K562 (cell line): ENCODE results near the gene C11orf54. TPM values are rescaled to one million over a fixed set of nuclear protein-coding genes. Genes with fewer than 3 reads are reported as not detected.

Source experiments
- ATAC-seq: fragments of 200-7000 bp; cut with Tn5 transposase; 3 replicates; pipeline ENCODE4 v1.9.1; 2020; ENCODE audit warnings: moderate library complexity
- BruUV-seq: library from RNA; stranded (reverse); fragments of 400-500 nt; replicated peaks from 2 replicates; lab custom pipeline; 2021; lab: Mats Ljungman, UMichigan
- CTCF ChIA-PET: fragments of 300-600 bp; formaldehyde crosslinking; extraction: SDS; loops from one replicate; lab custom pipeline; 2021; ENCODE audit warnings: low intra/inter-chr PET ratio; lab: Yijun Ruan, JAX
- POLR2A ChIA-PET: fragments of 300-600, 350-650 bp; sonication (Branson Sonifier 250); formaldehyde crosslinking; extraction: SDS; loops from one replicate; lab custom pipeline; 2021; ENCODE audit warnings: antibody characterized with exemption, inconsistent platforms; lab: Yijun Ruan, JAX
- DNase-seq, 4 experiments: peaks; one replicate each; pipeline versions ENCODE4 v3.0.0 to v3.0.0-alpha.2; 2011 to 2018; ENCODE audit warnings: low spot score in 3 of 4, mixed read lengths in 3 of 4; ENCODE audit errors: extremely low read depth in 1 of 4
- FAIRE-seq: peaks from 2 replicates; lab custom pipeline; 2011; peaks lifted over from hg19 to GRCh38; lab: Jason Lieb, UNC
- H2AFZ ChIP-seq: 2 replicates; pipeline ENCODE4 v1.6.0; 2011; ENCODE audit warnings: low read depth, low read length, control low read depth, inconsistent platforms
- H3K27ac ChIP-seq: fragments of 200-600 bp; 3 replicates; pipeline ENCODE4 v1.8.0; 2011; ENCODE audit warnings: low read depth, mild to moderate bottlenecking, control low read depth, inconsistent platforms, low read length, moderate library complexity, mixed read lengths; ENCODE audit errors: extremely low read depth
- H3K27me3 ChIP-seq, 2 experiments: fragments of 300-600 bp in 1 of 2; 2 replicates in 1 of 2; 3 replicates in 1 of 2; pipeline versions ENCODE4 v1.6.0 to v1.8.0; 2011; ENCODE audit warnings: inconsistent platforms in 2 of 2, low read length in 2 of 2, mild to moderate bottlenecking in 1 of 2, mixed read lengths in 1 of 2, moderate library complexity in 1 of 2; ENCODE audit not compliant: control insufficient read depth in 2 of 2, insufficient read depth in 2 of 2
- H3K36me3 ChIP-seq: fragments of 300-600 bp; 3 replicates; pipeline ENCODE4 v1.8.0; 2011; ENCODE audit warnings: mild to moderate bottlenecking, low read length, inconsistent platforms; ENCODE audit not compliant: control insufficient read depth, insufficient read depth
- H3K4me1 ChIP-seq, 2 experiments: fragments of 200-600 bp in 1 of 2; replicated peaks in 1 of 2; 2 replicates in 1 of 2; 3 replicates in 1 of 2; pipeline versions ENCODE4 v1.5.1 to v1.8.0; 2011; ENCODE audit warnings: inconsistent platforms in 2 of 2, low read length in 2 of 2, mild to moderate bottlenecking in 1 of 2, mixed read lengths in 1 of 2, moderate library complexity in 1 of 2; ENCODE audit not compliant: control insufficient read depth in 2 of 2, insufficient read depth in 2 of 2
- H3K4me2 ChIP-seq: 2 replicates; pipeline ENCODE4 v1.6.1; 2011; ENCODE audit warnings: low read length, control low read depth, inconsistent platforms, mixed read lengths; ENCODE audit not compliant: insufficient read depth
- H3K4me3 ChIP-seq: fragments of 200-600 bp; sonication (generic), shearing (Covaris generic); 2 replicates; pipeline ENCODE4 v1.5.1; 2016; ENCODE audit warnings: control low read depth, inconsistent platforms
- H3K79me2 ChIP-seq: fragments of 200-600 bp; 3 replicates; pipeline ENCODE4 v1.8.0; 2011; ENCODE audit warnings: low read length, inconsistent platforms; ENCODE audit not compliant: control insufficient read depth, insufficient read depth
- H3K9ac ChIP-seq, 2 experiments: 2 replicates each; pipeline versions ENCODE4 v1.6.0 to v1.6.1; 2011; ENCODE audit warnings: low read depth in 2 of 2, low read length in 2 of 2, control low read depth in 1 of 2, inconsistent platforms in 1 of 2, mild to moderate bottlenecking in 1 of 2, mixed read lengths in 1 of 2; ENCODE audit not compliant: insufficient read depth in 1 of 2
- H3K9me1 ChIP-seq: one replicate; pipeline ENCODE4 v1.6.0; 2011; ENCODE audit warnings: inconsistent platforms, mild to moderate bottlenecking, low read length, moderate library complexity; ENCODE audit not compliant: control insufficient read depth, insufficient read depth
- H3K9me3 ChIP-seq: replicated peaks from 2 replicates; pipeline ENCODE4 v1.5.1; 2011; ENCODE audit warnings: low read depth, low read length, inconsistent platforms; ENCODE audit not compliant: control insufficient read depth, insufficient read depth
- H4K20me1 ChIP-seq: replicated peaks from 2 replicates; pipeline ENCODE4 v1.6.1; 2011; ENCODE audit warnings: low read length, inconsistent platforms, mixed read lengths; ENCODE audit not compliant: control insufficient read depth, insufficient read depth
- ATF3 ChIP-seq, 2 experiments: fragments of 450-650 bp in 1 of 2; sonication (generic) in 1 of 2; formaldehyde crosslinking in 1 of 2; IDR thresholded peaks in 1 of 2; conservative IDR thresholded peaks in 1 of 2; 2 replicates each; pipeline versions ENCODE4 v1.6.1 to v1.8.1; 2016 to 2023; ENCODE audit warnings: mild to moderate bottlenecking in 2 of 2, moderate library complexity in 2 of 2, inconsistent platforms in 1 of 2, missing genetic modification reagents in 1 of 2
- ELK3 ChIP-seq: fragments of 450-650 bp; formaldehyde crosslinking; IDR thresholded peaks from 2 replicates; pipeline ENCODE4 v1.4.0; 2020; ENCODE audit warnings: mild to moderate bottlenecking
- FOSL1 ChIP-seq: fragments of 200-800 bp; sonication (Bioruptor generic); conservative IDR thresholded peaks from 2 replicates; pipeline ENCODE4 v1.6.1; 2016; ENCODE audit warnings: missing genetic modification characterization, missing compliant biosample characterization
- NRF1 ChIP-seq, 2 experiments: fragments of 450-650 bp; IDR thresholded peaks in 1 of 2; conservative IDR thresholded peaks in 1 of 2; 2 replicates each; pipeline ENCODE4 v1.6.1; 2014; ENCODE audit warnings: mild to moderate bottlenecking in 2 of 2
- TAF15 ChIP-seq: fragments of 200-400 bp; formaldehyde crosslinking; IDR thresholded peaks from 2 replicates; pipeline ENCODE4 v1.6.1; 2017; ENCODE audit warnings: mild to moderate bottlenecking, low read depth, low read length, moderate library complexity
- TCF3 ChIP-seq: sonication (generic); formaldehyde crosslinking; IDR thresholded peaks from 2 replicates; pipeline ENCODE4 v1.4.0; 2020; ENCODE audit warnings: mild to moderate bottlenecking, missing genetic modification reagents
- TCF7L2 ChIP-seq: fragments of 150-350 bp; IDR thresholded peaks from 2 replicates; pipeline ENCODE4 v1.6.1; 2016; ENCODE audit warnings: low read depth, mild to moderate bottlenecking, low read length, moderate library complexity
- ZNF165 ChIP-seq: fragments of 250-450 bp; sonication (Bioruptor Pico); IDR thresholded peaks from 2 replicates; pipeline ENCODE4 v1.4.0; 2020; ENCODE audit warnings: borderline replicate concordance
- ZNF668 ChIP-seq: fragments of 250-450 bp; sonication (Bioruptor Pico); IDR thresholded peaks from 2 replicates; pipeline ENCODE4 v1.8.0; 2022; ENCODE audit warnings: mild to moderate bottlenecking, inconsistent platforms
- ZSCAN32 ChIP-seq: fragments of 450-650 bp; formaldehyde crosslinking; IDR thresholded peaks from 2 replicates; pipeline ENCODE4 v1.4.0; 2020; ENCODE audit warnings: mild to moderate bottlenecking, moderate library complexity
- WGBS: fragments of 100-300 bp; shearing (Covaris generic); methylation state at CpG from one replicate; pipeline ENCODE4 v1.1.6; 2016; ENCODE audit warnings: low coverage, mixed read lengths; ENCODE audit not compliant: insufficient coverage; ENCODE audit errors: missing lambda C conversion rate; 5-methylcytosine and 5-hydroxymethylcytosine counted together
- in situ Hi-C: fragments of 300-500 bp; cut with MboI; formaldehyde crosslinking; loops from 4 replicates; pipeline ENCODE4 v1.15.0; 2018; ENCODE audit warnings: inconsistent platforms, mixed read lengths
- intact Hi-C: fragments of 100-400 bp; cut with micrococcal nuclease; formaldehyde crosslinking; loops from 2 replicates; pipeline ENCODE4 v1.14.2; 2022
- polyA plus RNA-seq, 8 experiments: library from polyadenylated mRNA; depleted of rRNA in 4 of 8; stranded (reverse) in 5 of 8; unstranded in 3 of 8; fragments of >200 nt; fragmentation: Nextera tagmentation in 2 of 8; fragmentation: Illumina TruSeq in 1 of 8; extraction: Ambion mirVana in 2 of 8; extraction: Trizol in 1 of 8; gene quantifications; 2 replicates each; pipeline versions ENCODE4 v1.2.1 to v1.2.3, GENCODE V29; 2011 to 2014; ENCODE audit warnings: inconsistent platforms in 1 of 8, missing spikeins in 1 of 8
- total RNA-seq, 7 experiments: library from RNA; depleted of rRNA in 6 of 7; stranded (reverse); fragments of >200 nt in 6 of 7; fragmentation: Illumina TruSeq in 2 of 7; extraction: Trizol in 2 of 7; gene quantifications; 2 replicates each; pipeline versions ENCODE4 v1.2.1 to v1.2.3, GENCODE V29; 2011 to 2021; ENCODE audit warnings: low replicate concordance in 1 of 7

Gene C11orf54
- total and polyA plus RNA-seq, 9 of the 15 experiments (the other 6 are each of a cell fraction or from before 2014, with no cell fraction given), result 13.4 to 33.0 (median 23.1) TPM

GRCh38 chr11:93697611-93698010 is 43.9 kb upstream of the C11orf54 start (continued):
- no peak for TF ChIP-seq ZNF668 (CRISPR knock-in tag)
- TF ChIP-seq ZSCAN32 (CRISPR knock-in tag), result no peak
- no peak for TF ChIP-seq TAF15
- no peak for TF ChIP-seq ZNF165
- no peak for TF ChIP-seq TCF7L2
- no peak for TF ChIP-seq ATF3 (IDR thresholded peaks at IDR 0.05)
- TF ChIP-seq ATF3 (CRISPR knock-in tag; conservative IDR thresholded peaks at IDR 0.05), result no peak
- TF ChIP-seq NRF1 (conservative IDR thresholded peaks at IDR 0.05 in 1 of 2, IDR thresholded peaks at IDR 0.05 in 1 of 2), result no peak
- TF ChIP-seq, all 486 proteins: peak for 0

GRCh38 chr11:93700830-93701229 is 40.6 kb upstream of the C11orf54 start:
- TF ChIP-seq ELK3 (CRISPR knock-in tag) (no peak), FOSL1 (tag) (peak; percentile 73), TCF3 (CRISPR knock-in tag) (peak; percentile 37; the same call in 1 of the 2 replicates)
- no TSS peak for BruUV-seq
- in situ Hi-C loops, result no loop called here
- ATAC-seq (no peak), DNase-seq (no peak), FAIRE-seq (no peak)
- no peak overlapping the region for H3K9ac ChIP-seq
- H3K9me1 ChIP-seq, result no peaks in the 10 kb centered on the region
- intact Hi-C loops, result no loop called here
- no peaks in the 10 kb centered on the region for H3K27me3 ChIP-seq
- H2AFZ ChIP-seq, result no peak overlapping the region
- ChIA-PET CTCF (no interaction called here), POLR2A (no interaction called here)
- H4K20me1 ChIP-seq, result no peaks in the 10 kb centered on the region
- H3K36me3 ChIP-seq, result peaks cover 95% of the 10 kb centered on the region
- no peaks in the 10 kb centered on the region for H3K9me3 ChIP-seq
- no peak overlapping the region for H3K4me3 ChIP-seq
- 0 out of 3 replicates have a peak, but pooled peaks cover 3% of the 10 kb centered on the region for H3K79me2 ChIP-seq
- H3K4me2 ChIP-seq, result no peak overlapping the region
- 61% methylated on average over 3 of the region's 3 CpGs for WGBS
- no peak overlapping the region for H3K27ac ChIP-seq
- no peaks in the 10 kb centered on the region for H3K4me1 ChIP-seq
